ENCODE results near the gene SMARCA1. TPM values are rescaled to one million over a fixed set of nuclear protein-coding genes. Genes with fewer than 3 reads are reported as not detected.

Gene SMARCA1
- total RNA-seq, 2 experiments from 2014 or later: not detected

- H3K27me3 Mint-ChIP-seq: peaks cover 42% of the 10 kb centered on the region
- peaks cover 4% of the 10 kb centered on the region for H3K4me1 Mint-ChIP-seq
- H3K36me3 Mint-ChIP-seq: no peaks in the 10 kb centered on the region
- H3K27ac Mint-ChIP-seq: no peak overlapping the region
- DNase-seq (no peak), ATAC-seq (no peak)
- no peak overlapping the region for H3K4me3 Mint-ChIP-seq
- no peaks in the 10 kb centered on the region for H3K9me3 Mint-ChIP-seq (ENCODE audit: low read depth)
- CTCF ChIA-PET: no interaction called here
Observed at GRCh38 chrX:129520151-129520550, 3.1 kb downstream of the SMARCA1 start.

- Mint-ChIP-seq H3K27me3 (peaks cover 13% of the 10 kb centered on the region), H3K9me3 (ENCODE audit: low read depth) (no peaks in the 10 kb centered on the region), H3K4me1 (no peaks in the 10 kb centered on the region), H3K36me3 (no peaks in the 10 kb centered on the region), H3K27ac (no peak overlapping the region), H3K4me3 (no peak overlapping the region)
- DNase-seq: no peak
- CTCF ChIA-PET: no interaction called here
- no peak for ATAC-seq
Observed at GRCh38 chrX:129516402-129516801, 6.9 kb downstream of the SMARCA1 start.

- no peak for DNase-seq
- CTCF ChIA-PET: no interaction called here
Observed at GRCh38 chrX:129512409-129512808, 10.9 kb downstream of the SMARCA1 start.

GRCh38 chrX:129511689-129512088 lies 11.6 kb downstream of the SMARCA1 start:
- ATAC-seq (no peak), DNase-seq (no peak)
- Mint-ChIP-seq H3K4me1 (no peaks in the 10 kb centered on the region), H3K27me3 (peaks cover 5% of the 10 kb centered on the region), H3K4me3 (no peak overlapping the region), H3K36me3 (no peaks in the 10 kb centered on the region), H3K27ac (no peak overlapping the region), H3K9me3 (ENCODE audit: low read depth) (no peaks in the 10 kb centered on the region)
- CTCF ChIA-PET: no interaction called here

More at GRCh38 chrX:129512409-129512808, 10.9 kb downstream of the SMARCA1 start:
- H3K36me3 Mint-ChIP-seq: no peaks in the 10 kb centered on the region
- H3K4me1 Mint-ChIP-seq: no peaks in the 10 kb centered on the region
- H3K27me3 Mint-ChIP-seq: peaks cover 5% of the 10 kb centered on the region
- H3K27ac Mint-ChIP-seq: no peak overlapping the region
- ATAC-seq: no peak
- no peaks in the 10 kb centered on the region for H3K9me3 Mint-ChIP-seq (ENCODE audit: low read depth)
- H3K4me3 Mint-ChIP-seq: no peak overlapping the region

GRCh38 chrX:129510331-129510730 lies 13.0 kb downstream of the SMARCA1 start:
- Mint-ChIP-seq H3K4me1 (no peaks in the 10 kb centered on the region), H3K9me3 (ENCODE audit: low read depth) (no peaks in the 10 kb centered on the region), H3K36me3 (no peaks in the 10 kb centered on the region), H3K27me3 (no peaks in the 10 kb centered on the region), H3K4me3 (no peak overlapping the region), H3K27ac (no peak overlapping the region)
- no peak for ATAC-seq
- DNase-seq: no peak
- CTCF ChIA-PET: no interaction called here

- ATAC-seq: no peak
Observed at GRCh38 chrX:129497146-129497843, 26.0 kb downstream of the SMARCA1 start.

GRCh38 chrX:129496625-129497024 lies 26.7 kb downstream of the SMARCA1 start:
- H3K4me1 Mint-ChIP-seq: no peaks in the 10 kb centered on the region
- H3K9me3 Mint-ChIP-seq (ENCODE audit: low read depth): no peaks in the 10 kb centered on the region
- CTCF ChIA-PET: no interaction called here
- no peak for ATAC-seq
- H3K27ac Mint-ChIP-seq: no peak overlapping the region
- DNase-seq: no peak
- H3K36me3 Mint-ChIP-seq: no peaks in the 10 kb centered on the region
- no peak overlapping the region for H3K4me3 Mint-ChIP-seq
- H3K27me3 Mint-ChIP-seq: peaks cover 3% of the 10 kb centered on the region

More at GRCh38 chrX:129497146-129497843, 26.0 kb downstream of the SMARCA1 start:
- Mint-ChIP-seq H3K27me3 (peaks cover 3% of the 10 kb centered on the region), H3K4me1 (no peaks in the 10 kb centered on the region), H3K9me3 (ENCODE audit: low read depth) (no peaks in the 10 kb centered on the region), H3K27ac (no peak overlapping the region), H3K36me3 (no peaks in the 10 kb centered on the region), H3K4me3 (no peak overlapping the region)
- no peak for DNase-seq
- CTCF ChIA-PET: no interaction called here

GRCh38 chrX:129495900-129496299 lies 27.4 kb downstream of the SMARCA1 start:
- H3K36me3 Mint-ChIP-seq: no peaks in the 10 kb centered on the region
- peaks cover 3% of the 10 kb centered on the region for H3K27me3 Mint-ChIP-seq
- no peaks in the 10 kb centered on the region for H3K9me3 Mint-ChIP-seq (ENCODE audit: low read depth)
- no peak overlapping the region for H3K4me3 Mint-ChIP-seq
- no peak overlapping the region for H3K27ac Mint-ChIP-seq
- DNase-seq (no peak), ATAC-seq (no peak)
- no peaks in the 10 kb centered on the region for H3K4me1 Mint-ChIP-seq
- CTCF ChIA-PET: no interaction called here

GRCh38 chrX:129494887-129495286 lies 28.4 kb downstream of the SMARCA1 start:
- DNase-seq: no peak
- CTCF ChIA-PET: no interaction called here
- no peak for ATAC-seq
- Mint-ChIP-seq H3K4me1 (no peaks in the 10 kb centered on the region), H3K9me3 (ENCODE audit: low read depth) (no peaks in the 10 kb centered on the region), H3K27me3 (peaks cover 3% of the 10 kb centered on the region), H3K27ac (no peak overlapping the region), H3K4me3 (no peak overlapping the region), H3K36me3 (no peaks in the 10 kb centered on the region)

GRCh38 chrX:129493643-129494042 lies 29.6 kb downstream of the SMARCA1 start:
- no peaks in the 10 kb centered on the region for H3K4me1 Mint-ChIP-seq
- CTCF ChIA-PET: no interaction called here
- no peak overlapping the region for H3K4me3 Mint-ChIP-seq
- no peak overlapping the region for H3K27ac Mint-ChIP-seq
- no peaks in the 10 kb centered on the region for H3K9me3 Mint-ChIP-seq (ENCODE audit: low read depth)
- H3K36me3 Mint-ChIP-seq: no peaks in the 10 kb centered on the region
- DNase-seq (no peak), ATAC-seq (no peak)
- H3K27me3 Mint-ChIP-seq: peaks cover 3% of the 10 kb centered on the region

GRCh38 chrX:129490330-129490729 lies 33.0 kb downstream of the SMARCA1 start:
- no peaks in the 10 kb centered on the region for H3K36me3 Mint-ChIP-seq
- no peak overlapping the region for H3K27ac Mint-ChIP-seq
- DNase-seq (no peak), ATAC-seq (no peak)
- H3K9me3 Mint-ChIP-seq (ENCODE audit: low read depth): no peaks in the 10 kb centered on the region
- CTCF ChIA-PET: no interaction called here
- H3K4me1 Mint-ChIP-seq: no peaks in the 10 kb centered on the region
- no peak overlapping the region for H3K4me3 Mint-ChIP-seq
- peaks cover 3% of the 10 kb centered on the region for H3K27me3 Mint-ChIP-seq

GRCh38 chrX:129488359-129488758 lies 34.9 kb downstream of the SMARCA1 start:
- Mint-ChIP-seq H3K9me3 (ENCODE audit: low read depth) (no peaks in the 10 kb centered on the region), H3K27ac (no peak overlapping the region), H3K4me3 (no peak overlapping the region), H3K4me1 (no peaks in the 10 kb centered on the region), H3K36me3 (no peaks in the 10 kb centered on the region), H3K27me3 (peaks cover 3% of the 10 kb centered on the region)
- DNase-seq (no peak), ATAC-seq (no peak)
- CTCF ChIA-PET: no interaction called here

- no peaks in the 10 kb centered on the region for H3K27me3 Mint-ChIP-seq
- ATAC-seq (no peak), DNase-seq (no peak)
- no peak overlapping the region for H3K27ac Mint-ChIP-seq
- CTCF ChIA-PET: no interaction called here
- H3K4me1 Mint-ChIP-seq: no peaks in the 10 kb centered on the region
- H3K4me3 Mint-ChIP-seq: no peak overlapping the region
- no peaks in the 10 kb centered on the region for H3K9me3 Mint-ChIP-seq (ENCODE audit: low read depth)
- H3K36me3 Mint-ChIP-seq: no peaks in the 10 kb centered on the region
Observed at GRCh38 chrX:129480889-129481288, 42.4 kb downstream of the SMARCA1 start.

GRCh38 chrX:129478516-129478915 lies 44.8 kb downstream of the SMARCA1 start:
- no peaks in the 10 kb centered on the region for H3K4me1 Mint-ChIP-seq
- no peaks in the 10 kb centered on the region for H3K27me3 Mint-ChIP-seq
- ATAC-seq (no peak), DNase-seq (no peak)
- CTCF ChIA-PET: no interaction called here
- H3K9me3 Mint-ChIP-seq (ENCODE audit: low read depth): no peaks in the 10 kb centered on the region
- no peak overlapping the region for H3K4me3 Mint-ChIP-seq
- no peaks in the 10 kb centered on the region for H3K36me3 Mint-ChIP-seq
- no peak overlapping the region for H3K27ac Mint-ChIP-seq

GRCh38 chrX:129472116-129472515 lies 51.2 kb downstream of the SMARCA1 start:
- CTCF ChIA-PET: no interaction called here
- H3K4me3 Mint-ChIP-seq: no peak overlapping the region
- no peaks in the 10 kb centered on the region for H3K27me3 Mint-ChIP-seq
- H3K27ac Mint-ChIP-seq: no peak overlapping the region
- no peaks in the 10 kb centered on the region for H3K4me1 Mint-ChIP-seq
- H3K9me3 Mint-ChIP-seq (ENCODE audit: low read depth): no peaks in the 10 kb centered on the region
- H3K36me3 Mint-ChIP-seq: no peaks in the 10 kb centered on the region
- ATAC-seq: no peak
- no peak for DNase-seq

All from activated CD8-positive, alpha-beta memory T cell treated with anti-CD3 and anti-CD28 coated beads, Interleukin-2, amount 10 ng/mL, durations not matched to agents 7 days and 5 days (primary cell).